CD4-positive, alpha-beta T cell (primary cell): Measurements from ENCODE around the gene CTNND1. TPM values are rescaled to one million over a fixed set of nuclear protein-coding genes. Genes with fewer than 3 reads are reported as not detected.

Experiments
- ATAC-seq: fragments of 200-7000 bp; cut with Tn5 transposase; one replicate; pipeline ENCODE4 v1.10.0; 2022; ENCODE audit warnings: mild to moderate bottlenecking; ENCODE audit not compliant: poor library complexity
- CTCF ChIA-PET: fragments of 350-600 bp; sonication (Branson Sonifier 250); formaldehyde crosslinking; loops from one replicate; lab custom pipeline; 2021; ENCODE audit warnings: antibody characterized with exemption, inconsistent platforms; lab: Charles Lee
- POLR2A ChIA-PET: fragments of 350-600 bp; sonication (Branson Sonifier 250); formaldehyde crosslinking; loops from one replicate; lab custom pipeline; 2021; ENCODE audit warnings: antibody characterized with exemption, inconsistent platforms; lab: Charles Lee
- DNase-seq, 14 experiments: peaks; one replicate each; pipeline ENCODE4 v3.0.0-alpha.2; 2013 to 2020; ENCODE audit warnings: mixed read lengths in 2 of 14
- H3K27ac ChIP-seq, 2 donors: one replicate each; pipeline versions ENCODE4 v1.5.1 to v1.7.0; 2013; ENCODE audit warnings: low read length in 2 of 2, low read depth in 1 of 2, mild to moderate bottlenecking in 1 of 2
- H3K27me3 ChIP-seq, 2 experiments: 1 replicate in 1 of 2; 2 replicates in 1 of 2; pipeline versions ENCODE4 v1.6.1 to v1.7.0; 2013; ENCODE audit warnings: low read length in 2 of 2, control low read depth in 1 of 2, mild to moderate bottlenecking in 1 of 2, moderate library complexity in 1 of 2; ENCODE audit not compliant: insufficient read depth in 2 of 2, control insufficient read depth in 1 of 2
- H3K36me3 ChIP-seq: one replicate; pipeline ENCODE4 v1.6.1; 2013; ENCODE audit warnings: low read length, control low read depth; ENCODE audit not compliant: insufficient read depth
- H3K4me1 ChIP-seq: one replicate; pipeline ENCODE4 v1.6.1; 2013; ENCODE audit warnings: low read length, control low read depth; ENCODE audit not compliant: insufficient read depth
- H3K4me3 ChIP-seq: one replicate; pipeline ENCODE4 v1.5.1; 2013; ENCODE audit warnings: mild to moderate bottlenecking, low read length, moderate library complexity
- H3K9me3 ChIP-seq, 2 experiments: 1 replicate in 1 of 2; 2 replicates in 1 of 2; pipeline versions ENCODE4 v1.6.1 to v1.7.0; 2013; ENCODE audit warnings: low read length in 2 of 2, mild to moderate bottlenecking in 2 of 2, control low read depth in 1 of 2, moderate library complexity in 1 of 2; ENCODE audit not compliant: control insufficient read depth in 1 of 2, insufficient read depth in 1 of 2
- H3K27ac Mint-ChIP-seq: one replicate; pipeline ENCODE4 v1.8.0; 2020; ENCODE audit warnings: mixed read lengths
- H3K27me3 Mint-ChIP-seq: one replicate; pipeline ENCODE4 v1.8.0; 2021; ENCODE audit warnings: mixed read lengths
- H3K36me3 Mint-ChIP-seq: one replicate; pipeline ENCODE4 v1.8.0; 2021; ENCODE audit warnings: low read depth, mixed read lengths
- H3K4me1 Mint-ChIP-seq: one replicate; pipeline ENCODE4 v1.8.0; 2021; ENCODE audit warnings: low read depth, mixed read lengths
- H3K4me3 Mint-ChIP-seq: one replicate; pipeline ENCODE4 v1.8.0; 2020; ENCODE audit warnings: mild to moderate bottlenecking, mixed read lengths
- H3K9me3 Mint-ChIP-seq: one replicate; pipeline ENCODE4 v1.8.0; 2020; ENCODE audit warnings: mixed read lengths
- CTCF ChIP-seq: fragments of 200-600 bp; IDR thresholded peaks from one replicate; pipeline ENCODE4 v1.8.0; 2022; ENCODE audit warnings: antibody characterized with exemption, mild to moderate bottlenecking
- intact Hi-C, 2 experiments: fragments of 100-400 bp; cut with DNase I in 1 of 2; cut with micrococcal nuclease in 1 of 2; formaldehyde crosslinking; loops; one replicate each; pipeline versions ENCODE4 v1.15.1 to v1.9.0; 2023 to 2025; cut with DNase I, micrococcal nuclease
- total RNA-seq, 174 experiments: library from RNA in 2 of 174; stranded (reverse) in 2 of 174; gene quantifications; one replicate each; pipeline ENCODE4 v1.2.3 and lab custom pipeline; 2021 to 2026

Gene CTNND1
- total RNA-seq, 2 experiments from 2014 or later, result 12.4 to 12.5 TPM

- H3K4me1 Mint-ChIP-seq, result peaks cover 38% of the 10 kb centered on the region
- H3K4me3 ChIP-seq, result peak within 1 kb of the TSS; percentile 92
- no peaks in the 10 kb centered on the region for H3K9me3 ChIP-seq
- intact Hi-C loops, result loop anchor here (1.0 to 10.0 kb wide), 6 partner anchors 29 to 417 kb away; partner anchors contain the start of genes MED19 (in 1 of the 2), TMX2 (in 1 of the 2), TNKS1BP1 (in 1 of the 2) and ZDHHC5 (in 1 of the 2)
- H3K9me3 Mint-ChIP-seq, result no peaks in the 10 kb centered on the region
- peaks cover 31% of the 10 kb centered on the region for H3K4me1 ChIP-seq
- H3K36me3 Mint-ChIP-seq, result peaks cover 74% of the 10 kb centered on the region
- no peaks in the 10 kb centered on the region for H3K27me3 ChIP-seq
- peak within 1 kb of the TSS; percentile 95 for H3K27ac Mint-ChIP-seq
- CTCF ChIA-PET, result interaction anchor here (0.6 to 8.5 kb wide), 4 partner anchors 43 to 209 kb away, joined by 3 to 45 read pairs (median 4); no protein-coding TSS in a partner anchor
- DNase-seq (peak; percentile 82 to 97 (median 90)), ATAC-seq (peak; percentile 89)
- no peak for TF ChIP-seq CTCF
- H3K27ac ChIP-seq, result peak within 1 kb of the TSS; percentile 91 to 96
- peaks cover 54% of the 10 kb centered on the region for H3K36me3 ChIP-seq
- H3K4me3 Mint-ChIP-seq, result peak within 1 kb of the TSS; percentile 97
- H3K27me3 Mint-ChIP-seq, result no peaks in the 10 kb centered on the region
- POLR2A ChIA-PET, result interaction anchor here (0.6 to 2.9 kb wide), 32 partner anchors 10 to 1403 kb away, joined by 3 to 40 read pairs (median 4); partner anchors contain the start of genes BTBD18, CLP1, LPXN and MED19
Observed at GRCh38 chr11:57741132-57742086, 20.2 kb upstream of the CTNND1 start, which contains the start of gene SELENOH. Gene SELENOH (plus strand): TSS chr11:57741491. CDS start chr11:57741596, 105 bp downstream.

- DNase-seq (peak in 1 of 14 experiments; percentile 2), ATAC-seq (no peak)
- Histone ChIP-seq H3K36me3 (peaks cover 57% of the 10 kb centered on the region), H3K27me3 (no peaks in the 10 kb centered on the region), H3K27ac (peak overlapping the region; percentile 91 to 96), H3K4me3 (peak overlapping the region; percentile 92), H3K9me3 (no peaks in the 10 kb centered on the region), H3K4me1 (peaks cover 31% of the 10 kb centered on the region)
- ChIA-PET CTCF (interaction anchor here (0.6 to 8.5 kb wide), 3 partner anchors 59 to 209 kb away, joined by 3 to 45 read pairs (median 5); no protein-coding TSS in a partner anchor), POLR2A (interaction anchor here (0.6 to 2.9 kb wide), 25 partner anchors 10 to 835 kb away, joined by 3 to 40 read pairs (median 5); partner anchors contain the start of genes BTBD18, LPXN, MED19 and SLC43A1)
- H3K4me3 Mint-ChIP-seq, result peak overlapping the region; percentile 97
- peaks cover 75% of the 10 kb centered on the region for H3K36me3 Mint-ChIP-seq
- H3K27ac Mint-ChIP-seq, result peak overlapping the region; percentile 95
- intact Hi-C loops, result loop anchor here in 1 of 2 experiments (10.0 kb wide), 1 partner anchor 417 kb away; the partner anchor contains the start of gene TNKS1BP1
- peaks cover 40% of the 10 kb centered on the region for H3K4me1 Mint-ChIP-seq
- no peaks in the 10 kb centered on the region for H3K9me3 Mint-ChIP-seq
- no peak for TF ChIP-seq CTCF
- H3K27me3 Mint-ChIP-seq, result no peaks in the 10 kb centered on the region
Observed at GRCh38 chr11:57742087-57742452, 19.5 kb upstream of the CTNND1 start.

DNA sequence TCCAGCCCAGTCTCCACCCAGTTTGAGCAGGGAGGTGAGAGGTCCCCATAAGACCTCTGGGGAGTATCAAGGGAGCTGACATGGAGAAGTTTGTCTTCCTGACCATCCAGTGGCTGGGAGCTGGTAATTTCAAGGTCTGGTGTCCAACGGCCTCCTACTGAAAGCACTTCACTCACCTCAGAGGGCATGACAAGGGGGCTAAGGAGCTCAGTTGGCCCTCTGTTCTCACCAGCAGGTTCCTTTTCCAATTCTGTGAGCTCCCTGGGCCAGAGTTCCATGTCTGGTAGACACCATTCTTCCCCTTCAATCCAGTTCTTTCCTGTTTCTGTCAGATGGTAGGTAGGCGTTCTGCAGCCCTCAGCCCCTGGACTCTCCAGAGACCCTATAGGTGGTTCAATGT is 17.2 kb upstream of the CTNND1 start:
- peaks cover 69% of the 10 kb centered on the region for H3K36me3 Mint-ChIP-seq
- Histone ChIP-seq H3K27me3 (no peaks in the 10 kb centered on the region), H3K9me3 (no peaks in the 10 kb centered on the region), H3K4me3 (no peak overlapping the region), H3K27ac (peak overlapping the region in 1 of 2 donors; percentile 22), H3K4me1 (peaks cover 31% of the 10 kb centered on the region), H3K36me3 (peaks cover 43% of the 10 kb centered on the region)
- peaks cover 44% of the 10 kb centered on the region for H3K4me1 Mint-ChIP-seq
- ChIA-PET CTCF (interaction anchor here (0.6 to 8.5 kb wide), 2 partner anchors 54 to 56 kb away, joined by 5 to 45 read pairs; no protein-coding TSS in a partner anchor), POLR2A (interaction anchor here (1.3 to 2.0 kb wide), 3 partner anchors 20 to 409 kb away, joined by 3 to 6 read pairs (median 4); partner anchors contain the start of genes MED19, SSRP1 and TMX2)
- DNase-seq (no peak), ATAC-seq (no peak)
- intact Hi-C loops, result loop anchor here in 1 of 2 experiments (10.0 kb wide), 1 partner anchor 420 kb away; the partner anchor contains the start of gene TNKS1BP1
- H3K27me3 Mint-ChIP-seq, result no peaks in the 10 kb centered on the region
- H3K4me3 Mint-ChIP-seq, result peak overlapping the region; percentile 75
- H3K27ac Mint-ChIP-seq, result peak overlapping the region; percentile 80
- no peak for TF ChIP-seq CTCF
- H3K9me3 Mint-ChIP-seq, result no peaks in the 10 kb centered on the region
